GM12892 (cell line): ENCODE data around the gene SLC44A1.

Experiments
- POLR2A ChIP-seq: IDR thresholded peaks from 2 replicates; pipeline ENCODE4 v1.6.1; 2011; ENCODE audit warnings: low read depth, low read length, control low read depth
- TAF1 ChIP-seq: IDR thresholded peaks from 2 replicates; pipeline ENCODE4 v1.6.1; 2011; ENCODE audit warnings: low read depth, mild to moderate bottlenecking, control low read depth, low read length, borderline replicate concordance

- no peak for TF ChIP-seq POLR2A
- no peak for TF ChIP-seq TAF1
Observed at GRCh38 chr9:105438141-105438806, 193.8 kb downstream of the SLC44A1 start.
